Lower leg skin (tissue), 3 donors: ENCODE results near the gene DNASE1L2.

Source experiments
- CTCF ChIP-seq, 3 donors: fragments of 450-650 bp; IDR thresholded peaks; one replicate each; pipeline ENCODE4 v1.5.1; 2016; ENCODE audit warnings: antibody characterized with exemption in 3 of 3, mild to moderate bottlenecking in 3 of 3, moderate library complexity in 2 of 3
- POLR2A ChIP-seq, 2 donors: fragments of 450-650 bp; IDR thresholded peaks; one replicate each; pipeline ENCODE4 v1.6.1; 2016 to 2017; ENCODE audit warnings: antibody characterized with exemption in 2 of 2, mild to moderate bottlenecking in 1 of 2, moderate library complexity in 1 of 2

GRCh38 chr16:2189252-2189893 lies 46.9 kb upstream of the DNASE1L2 start:
- no peak for TF ChIP-seq CTCF (IDR thresholded peaks at IDR 0.05)
- no peak for TF ChIP-seq POLR2A (IDR thresholded peaks at IDR 0.05)
